MM.1S (cell line): ENCODE results near the gene AGBL1.

Experiments used
- EZH2 ChIP-seq: fragments of 300-600 bp; sonication (generic); optimal IDR thresholded peaks from 2 replicates; pipeline ENCODE3; 2017; ENCODE audit warnings: low read depth, mild to moderate bottlenecking, antibody characterized with exemption, low read length, mixed read lengths
- EZH2phosphoT487 ChIP-seq: fragments of 300-600 bp; sonication (generic); IDR thresholded peaks from 2 replicates; pipeline ENCODE4 v1.6.1; 2018; ENCODE audit warnings: antibody characterized with exemption, low read length
- TF ChIP-seq, protein P1 (sequence below): fragments of 300-600 bp; sonication (generic); IDR thresholded peaks from 2 replicates; pipeline ENCODE4 v1.5.1; 2016; ENCODE audit warnings: antibody characterized with exemption, low read length, mixed read lengths

GRCh38 chr15:87032295-87032694, 952.6 kb downstream of the AGBL1 start:
- TF ChIP-seq, protein P1, sequence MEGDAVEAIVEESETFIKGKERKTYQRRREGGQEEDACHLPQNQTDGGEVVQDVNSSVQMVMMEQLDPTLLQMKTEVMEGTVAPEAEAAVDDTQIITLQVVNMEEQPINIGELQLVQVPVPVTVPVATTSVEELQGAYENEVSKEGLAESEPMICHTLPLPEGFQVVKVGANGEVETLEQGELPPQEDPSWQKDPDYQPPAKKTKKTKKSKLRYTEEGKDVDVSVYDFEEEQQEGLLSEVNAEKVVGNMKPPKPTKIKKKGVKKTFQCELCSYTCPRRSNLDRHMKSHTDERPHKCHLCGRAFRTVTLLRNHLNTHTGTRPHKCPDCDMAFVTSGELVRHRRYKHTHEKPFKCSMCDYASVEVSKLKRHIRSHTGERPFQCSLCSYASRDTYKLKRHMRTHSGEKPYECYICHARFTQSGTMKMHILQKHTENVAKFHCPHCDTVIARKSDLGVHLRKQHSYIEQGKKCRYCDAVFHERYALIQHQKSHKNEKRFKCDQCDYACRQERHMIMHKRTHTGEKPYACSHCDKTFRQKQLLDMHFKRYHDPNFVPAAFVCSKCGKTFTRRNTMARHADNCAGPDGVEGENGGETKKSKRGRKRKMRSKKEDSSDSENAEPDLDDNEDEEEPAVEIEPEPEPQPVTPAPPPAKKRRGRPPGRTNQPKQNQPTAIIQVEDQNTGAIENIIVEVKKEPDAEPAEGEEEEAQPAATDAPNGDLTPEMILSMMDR: no peak
- TF ChIP-seq EZH2phosphoT487: no peak
- no peak for TF ChIP-seq EZH2
